Measurements from ENCODE around the gene ACKR2.
A peak's percentile ranks its signal among the peaks of the same experiment; 100 is the strongest.

The ACKR2 gene

DNA sequence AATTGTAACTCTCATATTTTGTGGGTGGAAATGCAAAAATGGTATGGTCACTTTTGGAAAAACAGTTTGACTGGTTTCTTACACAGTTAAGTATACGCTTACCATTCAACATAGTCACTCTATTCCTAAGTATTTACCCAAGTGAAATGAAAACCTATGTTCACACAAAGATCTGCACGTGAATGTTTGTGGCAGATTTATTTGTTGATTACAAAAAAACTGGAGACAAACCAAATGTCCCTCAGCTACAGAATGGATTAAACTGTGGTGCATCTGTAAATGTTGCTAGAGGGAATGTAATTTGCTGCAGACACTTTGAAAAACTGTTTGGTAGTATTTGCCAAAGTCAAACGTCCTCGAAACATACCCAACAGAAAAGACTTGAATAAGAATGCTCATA, 29.3 kb downstream of the ACKR2 start:
- DNase-seq, result no peak
- H3K4me2 ChIP-seq (ENCODE audit: low read length), result no peak overlapping the region
- no peak overlapping the region for H4K91ac ChIP-seq (ENCODE audit: low read depth, low read length)
- H2BK12ac ChIP-seq (ENCODE audit: low read length), result no peak overlapping the region
- H3K4me1 ChIP-seq (ENCODE audit: control insufficient read depth in 1 of 2, insufficient read depth in 2 of 2, low read length in 2 of 2), result no peaks in the 10 kb centered on the region
- H3K14ac ChIP-seq (ENCODE audit: low read length), result no peak overlapping the region
- no peaks in the 10 kb centered on the region for H3K79me2 ChIP-seq (ENCODE audit: control insufficient read depth, insufficient read depth, low read length, poor library complexity)
- H2BK5ac ChIP-seq (ENCODE audit: low read depth, low read length, poor library complexity), result no peak overlapping the region
- peaks cover 2 to 9% of the 10 kb centered on the region in 2 experiments for H3K36me3 ChIP-seq (ENCODE audit: control insufficient read depth in 1 of 2, insufficient read depth in 2 of 2, low read length in 2 of 2)
- H2AK5ac ChIP-seq (ENCODE audit: low read length), result no peak overlapping the region
- no peak overlapping the region for H3K4me3 ChIP-seq (ENCODE audit: low read depth, low read length)
- H3K27me3 ChIP-seq (ENCODE audit: insufficient read depth, low read length), result no peaks in the 10 kb centered on the region
- H3K18ac ChIP-seq (ENCODE audit: low read length), result no peak overlapping the region
- no peak overlapping the region for H2BK120ac ChIP-seq (ENCODE audit: insufficient read depth, low read length, poor library complexity)
- no peak overlapping the region for H3K4ac ChIP-seq (ENCODE audit: low read depth, low read length)
- no CpG with 5 or more reads among the region's 4 CpGs for WGBS (ENCODE audit: extremely low coverage, insufficient coverage, insufficient read length)
- H3K23ac ChIP-seq (ENCODE audit: low read length), result no peak overlapping the region
- no peak overlapping the region for H3K27ac ChIP-seq (ENCODE audit: low read depth, low read length)
- no peaks in the 10 kb centered on the region for H3K9me3 ChIP-seq (ENCODE audit: insufficient read depth, low read depth, low read length)
- no peak overlapping the region for H4K8ac ChIP-seq (ENCODE audit: low read depth, low read length)
- H2AFZ ChIP-seq (ENCODE audit: insufficient read depth, low read length, poor library complexity), result no peak overlapping the region
- H3K79me1 ChIP-seq (ENCODE audit: low read length), result no peaks in the 10 kb centered on the region
- no peak overlapping the region for H4K12ac ChIP-seq (ENCODE audit: low read depth, low read length)
- no peak overlapping the region for H3K9ac ChIP-seq (ENCODE audit: low read length)

GRCh38 chr3:42839616-42840015, 30.4 kb downstream of the ACKR2 start:
- peak in 1 of 2 donors; percentile 70 for DNase-seq
- H3K4me3 ChIP-seq (ENCODE audit: low read depth, low read length), result no peak overlapping the region
- H4K91ac ChIP-seq (ENCODE audit: low read depth, low read length), result no peak overlapping the region
- no peak overlapping the region for H2BK12ac ChIP-seq (ENCODE audit: low read length)
- no peak overlapping the region for H3K27ac ChIP-seq (ENCODE audit: low read depth, low read length)
- no CpG with 5 or more reads among the region's 7 CpGs for WGBS (ENCODE audit: extremely low coverage, insufficient coverage, insufficient read length)
- no peak overlapping the region for H3K18ac ChIP-seq (ENCODE audit: low read length)
- no peaks in the 10 kb centered on the region for H3K79me1 ChIP-seq (ENCODE audit: low read length)
- H3K9me3 ChIP-seq (ENCODE audit: insufficient read depth, low read depth, low read length), result no peaks in the 10 kb centered on the region
- no peaks in the 10 kb centered on the region for H3K27me3 ChIP-seq (ENCODE audit: insufficient read depth, low read length)
- no peaks in the 10 kb centered on the region for H3K79me2 ChIP-seq (ENCODE audit: control insufficient read depth, insufficient read depth, low read length, poor library complexity)
- H2AFZ ChIP-seq (ENCODE audit: insufficient read depth, low read length, poor library complexity), result no peak overlapping the region
- H3K4me1 ChIP-seq (ENCODE audit: control insufficient read depth in 1 of 2, insufficient read depth in 2 of 2, low read length in 2 of 2), result peaks cover 4 to 5% of the 10 kb centered on the region in 2 experiments
- H4K8ac ChIP-seq (ENCODE audit: low read depth, low read length), result no peak overlapping the region
- no peak overlapping the region for H2BK5ac ChIP-seq (ENCODE audit: low read depth, low read length, poor library complexity)
- no peak overlapping the region for H3K14ac ChIP-seq (ENCODE audit: low read length)
- no peak overlapping the region for H2AK5ac ChIP-seq (ENCODE audit: low read length)
- no peak overlapping the region for H3K23ac ChIP-seq (ENCODE audit: low read length)
- peaks cover 2 to 9% of the 10 kb centered on the region in 2 experiments for H3K36me3 ChIP-seq (ENCODE audit: control insufficient read depth in 1 of 2, insufficient read depth in 2 of 2, low read length in 2 of 2)
- H3K9ac ChIP-seq (ENCODE audit: low read length), result no peak overlapping the region
- no peak overlapping the region for H3K4me2 ChIP-seq (ENCODE audit: low read length)
- H2BK120ac ChIP-seq (ENCODE audit: insufficient read depth, low read length, poor library complexity), result no peak overlapping the region
- no peak overlapping the region for H4K12ac ChIP-seq (ENCODE audit: low read depth, low read length)
- no peak overlapping the region for H3K4ac ChIP-seq (ENCODE audit: low read depth, low read length)

DNA sequence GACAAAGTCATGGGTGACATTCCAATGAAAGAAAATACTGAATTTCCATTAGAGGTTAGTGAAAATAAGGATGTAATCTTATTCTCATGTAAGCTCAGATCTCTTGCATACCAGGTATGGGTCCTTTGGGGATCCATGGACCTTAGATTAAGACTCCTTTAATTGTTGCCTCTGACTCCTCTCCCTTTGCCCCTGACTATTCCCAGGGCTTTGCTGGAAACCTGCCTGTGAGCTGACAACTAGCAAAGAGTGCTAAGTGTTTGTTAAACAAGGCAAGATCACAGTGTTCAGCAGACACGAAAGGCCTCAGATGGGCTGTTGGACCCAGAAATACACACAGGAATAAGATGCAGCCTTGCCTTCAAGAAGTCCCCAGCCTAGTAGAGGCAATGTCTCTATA, 32.1 kb downstream of the ACKR2 start:
- H3K4me1 ChIP-seq (ENCODE audit: control insufficient read depth in 1 of 2, insufficient read depth in 2 of 2, low read length in 2 of 2), result peaks cover 4 to 9% of the 10 kb centered on the region in 2 experiments
- peaks cover 5 to 10% of the 10 kb centered on the region in 2 experiments for H3K36me3 ChIP-seq (ENCODE audit: control insufficient read depth in 1 of 2, insufficient read depth in 2 of 2, low read length in 2 of 2)
- no peak overlapping the region for H3K18ac ChIP-seq (ENCODE audit: low read length)
- no peak overlapping the region for H4K91ac ChIP-seq (ENCODE audit: low read depth, low read length)
- no peaks in the 10 kb centered on the region for H3K27me3 ChIP-seq (ENCODE audit: insufficient read depth, low read length)
- no peak overlapping the region for H2AK5ac ChIP-seq (ENCODE audit: low read length)
- H3K9ac ChIP-seq (ENCODE audit: low read length), result no peak overlapping the region
- no peak overlapping the region for H2BK12ac ChIP-seq (ENCODE audit: low read length)
- no peak overlapping the region for H2AFZ ChIP-seq (ENCODE audit: insufficient read depth, low read length, poor library complexity)
- no peak overlapping the region for H3K4me3 ChIP-seq (ENCODE audit: low read depth, low read length)
- no peak overlapping the region for H3K23ac ChIP-seq (ENCODE audit: low read length)
- H3K79me1 ChIP-seq (ENCODE audit: low read length), result no peaks in the 10 kb centered on the region
- no peak overlapping the region for H2BK120ac ChIP-seq (ENCODE audit: insufficient read depth, low read length, poor library complexity)
- no peak overlapping the region for H4K8ac ChIP-seq (ENCODE audit: low read depth, low read length)
- H3K14ac ChIP-seq (ENCODE audit: low read length), result no peak overlapping the region
- no peak overlapping the region for H2BK5ac ChIP-seq (ENCODE audit: low read depth, low read length, poor library complexity)
- no peaks in the 10 kb centered on the region for H3K79me2 ChIP-seq (ENCODE audit: control insufficient read depth, insufficient read depth, low read length, poor library complexity)
- H3K4me2 ChIP-seq (ENCODE audit: low read length), result no peak overlapping the region
- WGBS (ENCODE audit: extremely low coverage, insufficient coverage, insufficient read length), result no CpG with 5 or more reads among the region's 1 CpG
- no peak overlapping the region for H4K12ac ChIP-seq (ENCODE audit: low read depth, low read length)
- no peaks in the 10 kb centered on the region for H3K9me3 ChIP-seq (ENCODE audit: insufficient read depth, low read depth, low read length)
- DNase-seq, result no peak
- H3K27ac ChIP-seq (ENCODE audit: low read depth, low read length), result no peak overlapping the region
- no peak overlapping the region for H3K4ac ChIP-seq (ENCODE audit: low read depth, low read length)

GRCh38 chr3:42843713-42844411, 34.6 kb downstream of the ACKR2 start:
- no peak overlapping the region for H4K91ac ChIP-seq (ENCODE audit: low read depth, low read length)
- peaks cover 1% of the 10 kb centered on the region for H3K79me2 ChIP-seq (ENCODE audit: control insufficient read depth, insufficient read depth, low read length, poor library complexity)
- peak overlapping the region; percentile 10 for H2AFZ ChIP-seq (ENCODE audit: insufficient read depth, low read length, poor library complexity)
- no peak overlapping the region for H4K12ac ChIP-seq (ENCODE audit: low read depth, low read length)
- H2BK120ac ChIP-seq (ENCODE audit: insufficient read depth, low read length, poor library complexity), result no peak overlapping the region
- H2BK5ac ChIP-seq (ENCODE audit: low read depth, low read length, poor library complexity), result no peak overlapping the region
- H3K36me3 ChIP-seq (ENCODE audit: control insufficient read depth in 1 of 2, insufficient read depth in 2 of 2, low read length in 2 of 2), result peaks cover 3 to 5% of the 10 kb centered on the region in 2 experiments
- no peak overlapping the region for H3K23ac ChIP-seq (ENCODE audit: low read length)
- no peak overlapping the region for H3K14ac ChIP-seq (ENCODE audit: low read length)
- H2AK5ac ChIP-seq (ENCODE audit: low read length), result no peak overlapping the region
- no peak overlapping the region for H3K4ac ChIP-seq (ENCODE audit: low read depth, low read length)
- no peaks in the 10 kb centered on the region for H3K27me3 ChIP-seq (ENCODE audit: insufficient read depth, low read length)
- H3K79me1 ChIP-seq (ENCODE audit: low read length), result no peaks in the 10 kb centered on the region
- H3K9ac ChIP-seq (ENCODE audit: low read length), result no peak overlapping the region
- no peak overlapping the region for H2BK12ac ChIP-seq (ENCODE audit: low read length)
- H3K4me3 ChIP-seq (ENCODE audit: low read depth, low read length), result no peak overlapping the region
- no peak overlapping the region for H4K8ac ChIP-seq (ENCODE audit: low read depth, low read length)
- H3K4me2 ChIP-seq (ENCODE audit: low read length), result peak overlapping the region; percentile 15
- no peaks in the 10 kb centered on the region for H3K9me3 ChIP-seq (ENCODE audit: insufficient read depth, low read depth, low read length)
- DNase-seq, result peak; percentile 50 to 54
- H3K18ac ChIP-seq (ENCODE audit: low read length), result peak overlapping the region; percentile 41
- H3K27ac ChIP-seq (ENCODE audit: low read depth, low read length), result no peak overlapping the region
- H3K4me1 ChIP-seq (ENCODE audit: control insufficient read depth in 1 of 2, insufficient read depth in 2 of 2, low read length in 2 of 2), result peaks cover 4 to 10% of the 10 kb centered on the region in 2 experiments
- no CpG with 5 or more reads among the region's 6 CpGs for WGBS (ENCODE audit: extremely low coverage, insufficient coverage, insufficient read length)
